HG02938 (cell line): ENCODE results near the gene GABRA4.

Experiments used
- ATAC-seq: cut with Tn5 transposase; IDR thresholded peaks from one replicate; pipeline ENCODE4 v1.9.1; 2021; ENCODE audit warnings: mild to moderate bottlenecking, moderate library complexity; ENCODE audit not compliant: unreplicated experiment

Gene GABRA4

DNA sequence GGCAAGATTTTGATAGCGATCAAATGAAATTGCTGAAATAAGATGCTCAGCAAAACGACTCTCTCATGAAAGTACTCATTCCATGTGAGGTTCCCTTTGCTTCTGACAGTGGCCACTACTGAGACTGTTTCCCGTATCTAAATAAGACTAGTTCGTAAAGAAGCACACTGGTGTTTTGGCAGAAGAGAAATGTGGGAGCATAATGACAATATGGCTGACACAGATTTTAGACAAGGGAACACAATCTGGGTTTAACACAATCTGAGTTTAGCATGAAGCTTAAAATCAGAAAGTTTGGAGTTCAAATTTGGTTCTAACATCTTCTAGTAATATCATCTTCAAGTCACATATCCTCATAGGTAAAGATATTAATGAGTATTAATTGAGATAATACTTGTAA, 13.7 kb downstream of the GABRA4 start:
- no peak for ATAC-seq

GRCh38 chr4:46979283-46979682, 14.1 kb downstream of the GABRA4 start:
- ATAC-seq = no peak

GRCh38 chr4:46977245-46977644, 16.1 kb downstream of the GABRA4 start:
- no peak for ATAC-seq

DNA sequence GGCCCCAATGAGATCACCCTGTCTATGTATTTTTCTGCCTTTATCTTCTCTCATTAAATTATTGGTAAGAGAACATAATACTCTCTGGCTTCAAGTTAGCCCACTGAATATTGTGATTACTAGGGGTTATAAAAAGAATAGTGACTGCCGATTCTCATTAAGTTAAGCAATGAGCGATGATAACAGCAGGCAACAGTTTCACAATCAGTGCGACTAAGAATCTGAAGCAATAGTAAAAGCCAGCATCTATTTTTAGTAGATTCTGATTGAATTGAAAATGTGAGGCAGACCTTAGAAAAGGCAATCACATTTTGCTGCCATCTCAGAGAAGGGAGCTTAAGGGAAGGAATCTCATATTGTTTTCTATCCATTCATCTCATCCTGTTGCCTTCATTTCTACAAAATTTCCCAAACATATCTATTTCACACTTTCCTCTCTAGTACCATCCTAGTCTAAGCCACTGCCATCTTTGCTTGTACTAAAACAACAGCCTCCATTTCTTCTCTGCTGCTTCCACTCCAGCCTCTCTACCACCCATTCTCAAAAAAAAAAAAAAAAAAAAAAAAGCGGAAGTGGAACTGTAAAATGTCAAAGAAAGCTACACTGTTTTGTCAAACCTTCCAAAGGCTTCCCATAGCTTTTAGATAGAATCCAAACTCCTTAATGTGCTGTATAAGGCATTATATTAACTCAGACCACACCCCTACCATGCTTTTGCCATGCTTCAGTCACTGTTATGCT, 17.4 kb downstream of the GABRA4 start:
- ATAC-seq = no peak

DNA sequence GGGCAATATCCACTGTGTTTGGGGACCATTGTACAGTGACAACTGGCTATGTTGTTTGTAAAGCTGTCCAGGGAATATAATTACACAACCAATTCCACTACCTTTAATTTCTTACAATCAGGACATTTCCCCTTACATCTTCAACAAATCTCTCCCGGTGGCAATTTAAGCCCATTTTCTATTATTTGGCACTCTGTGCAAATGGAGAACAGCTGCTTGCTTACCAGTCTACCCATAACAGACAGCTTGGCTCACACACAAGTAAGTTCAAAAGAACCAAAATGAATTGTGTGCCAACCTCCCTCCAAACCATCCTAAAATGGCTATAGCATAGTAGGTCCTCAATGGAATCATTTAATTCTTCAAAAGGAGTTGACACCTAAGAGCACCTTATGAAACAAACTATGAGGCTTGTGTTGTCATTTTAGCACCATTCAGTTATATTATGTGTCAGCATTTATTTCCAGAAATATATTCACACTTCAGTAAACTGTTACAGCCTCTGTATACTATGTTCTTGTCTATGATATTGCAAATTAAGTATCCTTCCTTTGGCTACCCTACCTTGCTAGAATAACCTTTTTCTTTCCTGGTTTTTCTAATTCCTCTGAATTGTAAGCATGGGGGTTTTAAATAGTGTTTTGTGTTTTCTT, 18.4 kb downstream of the GABRA4 start:
- ATAC-seq = no peak

GRCh38 chr4:46968847-46969246, 24.5 kb downstream of the GABRA4 start:
- no peak for ATAC-seq

GRCh38 chr4:46967631-46968030, 25.8 kb downstream of the GABRA4 start:
- no peak for ATAC-seq

GRCh38 chr4:46958742-46959488, 34.5 kb downstream of the GABRA4 start:
- ATAC-seq = no peak

DNA sequence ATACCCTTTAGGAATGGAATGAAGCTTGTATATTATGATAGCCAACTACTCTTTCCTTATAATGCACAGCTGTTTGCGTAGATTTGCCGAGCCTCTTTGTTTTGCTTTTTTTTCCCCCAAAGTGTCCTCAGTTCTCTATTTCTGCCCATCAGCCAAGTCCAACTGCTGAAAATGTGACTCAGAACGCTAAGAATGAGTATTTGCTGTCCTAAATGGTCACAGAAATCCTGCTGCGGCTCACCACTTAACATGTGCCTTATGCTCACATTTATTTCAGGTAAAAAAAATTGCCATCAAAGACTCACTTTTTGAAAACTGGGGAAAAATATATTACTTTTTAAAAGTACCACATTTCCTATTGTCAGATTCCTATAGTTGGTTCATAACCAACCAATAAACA, 36.9 kb downstream of the GABRA4 start:
- no peak for ATAC-seq

DNA sequence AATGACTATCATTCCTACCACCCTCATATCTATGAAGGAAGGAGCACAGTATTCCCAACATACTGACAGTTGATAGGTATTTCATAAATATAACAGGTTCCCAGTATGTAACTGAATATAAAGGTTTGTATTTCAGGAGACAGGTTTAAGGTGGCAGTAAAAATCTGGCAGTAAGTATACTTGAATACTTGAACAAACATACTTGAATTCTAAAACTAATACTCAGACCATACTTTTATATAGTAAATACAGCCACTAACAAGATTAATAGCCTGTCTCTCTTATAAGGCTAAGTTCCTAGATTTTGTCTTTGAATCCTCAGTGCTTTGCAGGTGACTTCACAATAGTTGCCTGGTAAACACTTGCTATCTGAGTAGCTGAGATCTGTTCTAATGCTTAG, 37.8 kb downstream of the GABRA4 start:
- ATAC-seq = no peak

- no peak for ATAC-seq
These were observed 38.7 kb downstream of the GABRA4 start for GRCh38 chr4:46954643-46955042.

- no peak for ATAC-seq
These were observed 39.8 kb downstream of the GABRA4 start for GRCh38 chr4:46953564-46953963.

- no peak for ATAC-seq
These were observed 40.9 kb downstream of the GABRA4 start for GRCh38 chr4:46952451-46952850.

- no peak for ATAC-seq
These were observed 42.6 kb downstream of the GABRA4 start for GRCh38 chr4:46950826-46951225.

GRCh38 chr4:46949822-46950221, 43.6 kb downstream of the GABRA4 start:
- ATAC-seq = no peak

DNA sequence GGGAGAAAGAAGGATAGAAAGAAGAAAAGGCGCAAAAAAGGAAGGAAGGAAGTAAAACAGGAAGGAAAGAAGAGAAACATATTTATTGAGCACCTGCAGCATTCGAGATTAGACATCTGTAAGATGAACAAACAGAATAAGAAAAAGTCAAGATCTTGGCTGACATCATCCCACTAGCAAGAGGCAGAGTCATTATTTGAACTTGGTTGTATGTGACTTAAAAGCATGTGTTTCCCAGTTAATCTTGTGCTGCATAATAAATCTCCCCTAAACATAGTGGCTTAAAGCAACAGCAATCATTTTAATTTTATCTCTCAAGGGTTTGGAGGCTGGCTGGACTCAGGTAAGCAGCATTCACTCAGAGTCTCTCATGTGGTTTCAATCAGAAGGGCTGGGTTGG, 45.8 kb downstream of the GABRA4 start:
- ATAC-seq = no peak

DNA sequence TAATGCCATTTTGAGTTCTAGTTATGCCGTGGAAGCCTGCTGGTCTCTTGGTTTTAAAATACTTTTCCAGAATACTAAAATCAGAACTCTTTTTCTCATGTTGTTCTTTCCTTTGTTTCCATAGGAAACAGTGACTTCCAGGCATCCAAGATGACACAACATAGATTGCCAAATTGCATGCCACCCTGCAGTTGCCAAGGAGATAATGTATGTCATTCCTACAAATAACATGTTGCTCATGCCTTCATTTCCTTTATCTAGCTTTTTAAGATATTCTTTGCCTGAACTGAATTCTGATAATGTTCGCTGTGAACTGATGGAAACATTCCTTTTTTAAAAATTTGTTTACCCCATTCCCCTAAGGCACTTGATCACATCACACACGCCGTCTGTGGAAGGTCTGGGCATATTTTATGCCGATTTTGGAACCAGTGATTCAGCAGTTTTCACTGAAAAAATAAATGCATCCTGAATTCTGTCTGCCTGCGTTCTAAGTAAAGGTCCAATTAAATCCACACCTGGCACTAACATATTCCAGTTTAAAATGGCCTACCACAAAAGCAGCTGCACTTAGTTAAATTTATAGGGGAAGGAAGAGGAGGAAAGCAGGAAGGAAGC, 46.4 kb downstream of the GABRA4 start:
- no peak for ATAC-seq

- no peak for ATAC-seq
These were observed 48.3 kb downstream of the GABRA4 start for GRCh38 chr4:46945062-46945461.

DNA sequence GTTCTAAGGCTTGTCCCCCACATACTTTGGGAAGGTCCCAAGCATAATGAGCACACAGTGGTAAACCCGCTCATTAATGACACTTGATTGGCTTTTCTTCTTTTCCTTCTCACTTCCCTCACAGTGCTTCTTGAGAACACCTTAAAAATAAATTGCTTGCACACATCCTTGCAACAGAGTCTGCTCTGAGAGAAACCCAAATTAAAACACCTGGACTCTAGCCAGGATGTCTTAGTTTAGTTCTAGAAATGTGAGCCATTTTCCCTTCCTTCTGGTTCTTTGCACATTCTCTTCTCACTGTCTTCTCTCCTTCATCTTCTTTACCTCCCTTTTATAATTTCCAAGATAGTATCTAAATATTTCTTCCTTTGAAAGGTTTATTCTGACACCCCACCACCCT, 49.0 kb downstream of the GABRA4 start:
- no peak for ATAC-seq

DNA sequence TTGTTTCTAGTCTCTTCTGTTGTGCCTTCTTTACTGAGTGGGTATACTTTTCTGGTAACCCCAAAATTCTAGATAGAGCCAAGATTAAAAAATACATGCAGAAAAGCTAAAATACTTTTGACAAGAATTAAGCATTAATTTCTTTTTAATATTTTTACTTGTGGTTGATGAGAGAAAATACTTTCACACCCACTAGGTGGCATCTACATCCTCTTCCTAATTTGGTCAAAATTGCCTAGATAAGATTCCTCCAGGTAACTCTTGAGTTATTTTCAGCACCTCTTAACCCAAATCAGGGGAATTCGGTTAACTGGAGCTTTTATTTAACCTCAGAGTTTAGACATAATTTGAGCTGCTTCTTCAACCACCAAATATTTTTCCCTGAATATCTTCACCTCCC, 55.9 kb downstream of the GABRA4 start:
- ATAC-seq = no peak

- ATAC-seq = no peak
These were observed 58.7 kb downstream of the GABRA4 start for GRCh38 chr4:46934726-46935125.

GRCh38 chr4:46933686-46934085, 59.7 kb downstream of the GABRA4 start:
- no peak for ATAC-seq
